ENCODE measurements around the gene RNF111.
"Not testable (repeated sequence)": the region's sequence is repeated elsewhere in the genome, so short reads cannot be mapped to it uniquely, and the experiment has no call there.

RNF111 gene

GRCh38 chr15:59143281-59143680 lies 155.8 kb downstream of the RNF111 start:
- Histone ChIP-seq H3K27me3 (ENCODE audit: control insufficient read depth in 5 of 5, insufficient read depth in 4 of 5, low read length in 5 of 5) (no peaks in the 10 kb centered on the region), H3K9me3 (ENCODE audit: control insufficient read depth in 5 of 5, low read length in 5 of 5) (no peaks in the 10 kb centered on the region), H3K36me3 (ENCODE audit: control insufficient read depth in 5 of 5, insufficient read depth in 5 of 5, low read length in 5 of 5) (peaks cover 0 to 41% (median 28%) of the 10 kb centered on the region in 5 donors), H3K9ac (ENCODE audit: low read length in 5 of 5) (no peak overlapping the region), H3K4me1 (ENCODE audit: control insufficient read depth in 5 of 5, insufficient read depth in 5 of 5, low read length in 5 of 5) (no peaks in the 10 kb centered on the region), H3K4me3 (ENCODE audit: low read depth in 1 of 5, low read length in 5 of 5) (no peak overlapping the region), H3K27ac (ENCODE audit: low read depth, low read length) (no peak overlapping the region)

GRCh38 chr15:59144594-59144993 lies 157.1 kb downstream of the RNF111 start:
- H3K9ac ChIP-seq (ENCODE audit: low read length in 5 of 5); H3K4me3 ChIP-seq (ENCODE audit: low read depth in 1 of 5, low read length in 5 of 5); H3K9me3 ChIP-seq (ENCODE audit: control insufficient read depth in 5 of 5, low read length in 5 of 5); H3K4me1 ChIP-seq (ENCODE audit: control insufficient read depth in 5 of 5, insufficient read depth in 5 of 5, low read length in 5 of 5); H3K27me3 ChIP-seq (ENCODE audit: control insufficient read depth in 5 of 5, insufficient read depth in 4 of 5, low read length in 5 of 5); H3K27ac ChIP-seq (ENCODE audit: low read depth, low read length): not testable (repeated sequence)
- peaks cover 4 to 41% (median 28%) of the 10 kb centered on the region in 5 donors for H3K36me3 ChIP-seq (ENCODE audit: control insufficient read depth in 5 of 5, insufficient read depth in 5 of 5, low read length in 5 of 5)

Measured in subcutaneous abdominal adipose tissue (tissue), 5 donors.